Esophagus mucosa (tissue), 1 donor: ENCODE data around the gene L3MBTL2. TPM values are rescaled to one million over a fixed set of nuclear protein-coding genes. Genes with fewer than 3 reads are reported as not detected.

ENCODE experiments used
- ATAC-seq: fragments of 200-7000 bp; cut with Tn5 transposase; one replicate; pipeline ENCODE4 v1.9.1; 2020
- total RNA-seq: library from RNA; stranded (reverse); gene quantifications from one replicate; pipeline ENCODE4 v1.2.4, GENCODE V29; 2023
- donor health status: DM: yes; HTN: yes; CAD: no.

The L3MBTL2 gene
- total RNA-seq, 1 donor from 2014 or later, result 13.2 TPM

DNA sequence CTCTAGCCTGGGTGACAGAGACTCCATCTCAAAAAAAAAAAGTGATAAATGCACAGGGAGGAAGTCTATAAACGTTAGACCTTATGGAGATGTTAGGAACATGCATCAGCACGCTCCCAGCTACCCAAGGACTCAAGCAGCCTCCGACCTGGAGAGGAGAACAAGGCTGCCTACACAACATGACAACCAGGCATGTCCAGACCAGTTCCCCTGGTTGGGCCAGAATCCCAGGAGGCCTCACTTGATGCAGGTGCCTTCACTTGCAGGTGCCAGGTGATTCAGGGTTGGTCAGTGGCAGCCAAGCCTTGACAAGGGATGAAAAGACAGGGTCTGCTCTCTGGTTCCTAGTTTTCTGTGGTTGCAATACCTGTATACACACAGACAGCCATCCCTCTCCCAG lies 75.0 kb downstream of the L3MBTL2 start:
- peak; percentile 94 for ATAC-seq

DNA sequence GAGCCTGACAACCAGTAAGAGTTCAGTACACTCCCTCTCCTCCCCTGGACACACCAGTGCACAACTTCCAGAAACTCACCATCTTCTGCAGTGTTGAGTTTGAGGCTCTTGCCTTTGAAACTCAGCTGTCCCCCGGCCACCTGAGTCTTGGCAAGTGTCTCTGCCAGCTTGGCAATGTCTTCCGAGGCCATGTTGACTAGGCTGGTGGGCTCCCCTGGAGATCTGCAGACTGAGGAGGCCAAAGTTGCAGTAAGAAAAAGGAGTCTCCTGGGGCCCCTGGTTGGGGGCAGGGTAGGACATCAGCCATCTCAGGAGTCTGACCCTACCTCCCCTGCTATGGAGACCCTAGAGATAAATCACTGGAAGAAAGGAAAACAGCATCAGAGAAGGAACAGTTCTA lies 75.7 kb downstream of the L3MBTL2 start:
- no peak for ATAC-seq

Other genes with a start within 250 kb of the L3MBTL2 start
- gene EP300, start 112.7 kb upstream of the L3MBTL2 start, total RNA-seq, result 40.6 TPM
- 3.9 TPM for gene CHADL, start 35.6 kb downstream of the L3MBTL2 start, total RNA-seq
- gene RANGAP1, start 80.9 kb downstream of the L3MBTL2 start, total RNA-seq, result 78.9 TPM
- 21.1 TPM for gene ZC3H7B, start 96.2 kb downstream of the L3MBTL2 start, total RNA-seq
- 12.5 TPM for gene TEF, start 176.6 kb downstream of the L3MBTL2 start, total RNA-seq
- gene TOB2, start 241.5 kb downstream of the L3MBTL2 start, total RNA-seq, result 19.6 TPM